Kidney epithelial cell (primary cell): ENCODE measurements around the gene ATP11A. TPM values are rescaled to one million over a fixed set of nuclear protein-coding genes. Genes with fewer than 3 reads are reported as not detected.

Source experiments
- DNase-seq: peaks from one replicate; pipeline ENCODE4 v3.0.0-alpha.2; 2010; ENCODE audit warnings: low read depth
- H3K27me3 ChIP-seq: 2 replicates; pipeline ENCODE4 v1.6.0; 2011; ENCODE audit warnings: low read length; ENCODE audit not compliant: control insufficient read depth, insufficient read depth
- H3K36me3 ChIP-seq: 2 replicates; pipeline ENCODE4 v1.5.1; 2011; ENCODE audit warnings: low read length; ENCODE audit not compliant: control insufficient read depth, insufficient read depth
- H3K4me3 ChIP-seq: 2 replicates; pipeline ENCODE4 v1.5.1; 2011; ENCODE audit warnings: low read depth, mild to moderate bottlenecking, control low read depth, low read length
- CTCF ChIP-seq: IDR thresholded peaks from 2 replicates; pipeline ENCODE4 v1.5.1; 2011; ENCODE audit warnings: mild to moderate bottlenecking, moderate library complexity, low read length, control low read depth, inconsistent platforms; ENCODE audit not compliant: insufficient read depth, poor library complexity, severe bottlenecking
- total RNA-seq: library from RNA; depleted of rRNA; stranded (reverse); fragments of >200 nt; gene quantifications from 2 replicates; pipeline ENCODE4 v1.2.3, GENCODE V29; 2015

Gene ATP11A
- total RNA-seq, 1 donor from 2014 or later, result 31.5 TPM

GRCh38 chr13:112756967-112757758, 67.3 kb downstream of the ATP11A start:
- TF ChIP-seq CTCF, result no peak
- no peak for DNase-seq

GRCh38 chr13:112757759-112758086, 67.9 kb downstream of the ATP11A start:
- Histone ChIP-seq H3K27me3 (no peaks in the 10 kb centered on the region), H3K36me3 (no peaks in the 10 kb centered on the region), H3K4me3 (no peak overlapping the region)
- no peak for TF ChIP-seq CTCF
- no peak for DNase-seq

More at GRCh38 chr13:112756967-112757758, 67.3 kb downstream of the ATP11A start:
- no peak overlapping the region for H3K4me3 ChIP-seq
- H3K36me3 ChIP-seq, result no peaks in the 10 kb centered on the region
- H3K27me3 ChIP-seq, result no peaks in the 10 kb centered on the region

GRCh38 chr13:112759053-112759452, 69.2 kb downstream of the ATP11A start:
- DNase-seq, result no peak
- TF ChIP-seq CTCF, result no peak
- no peak overlapping the region for H3K4me3 ChIP-seq
- no peaks in the 10 kb centered on the region for H3K36me3 ChIP-seq
- H3K27me3 ChIP-seq, result no peaks in the 10 kb centered on the region

GRCh38 chr13:112759827-112760226, 70.0 kb downstream of the ATP11A start:
- no peak for DNase-seq
- no peaks in the 10 kb centered on the region for H3K36me3 ChIP-seq
- no peak overlapping the region for H3K4me3 ChIP-seq
- no peak for TF ChIP-seq CTCF
- no peaks in the 10 kb centered on the region for H3K27me3 ChIP-seq

GRCh38 chr13:112760435-112760834, 70.6 kb downstream of the ATP11A start:
- no peaks in the 10 kb centered on the region for H3K36me3 ChIP-seq
- no peaks in the 10 kb centered on the region for H3K27me3 ChIP-seq
- H3K4me3 ChIP-seq, result no peak overlapping the region
- no peak for TF ChIP-seq CTCF
- no peak for DNase-seq

- no peaks in the 10 kb centered on the region for H3K36me3 ChIP-seq
- no peak overlapping the region for H3K4me3 ChIP-seq
- no peak for DNase-seq
- TF ChIP-seq CTCF, result no peak
- no peaks in the 10 kb centered on the region for H3K27me3 ChIP-seq
These were observed 71.1 kb downstream of the ATP11A start for GRCh38 chr13:112760931-112761330.
